NK-92 (cell line): Measurements from ENCODE around the gene PCDHB13.
"Not testable (repeated sequence)": the region's sequence is repeated elsewhere in the genome, so short reads cannot be mapped to it uniquely, and the experiment has no call there.

Source experiments
- DNase-seq: peaks from one replicate; lab custom pipeline; 2025; ENCODE audit not compliant: unreplicated experiment; lab: John Stamatoyannopoulos, UW

The PCDHB13 gene

DNA sequence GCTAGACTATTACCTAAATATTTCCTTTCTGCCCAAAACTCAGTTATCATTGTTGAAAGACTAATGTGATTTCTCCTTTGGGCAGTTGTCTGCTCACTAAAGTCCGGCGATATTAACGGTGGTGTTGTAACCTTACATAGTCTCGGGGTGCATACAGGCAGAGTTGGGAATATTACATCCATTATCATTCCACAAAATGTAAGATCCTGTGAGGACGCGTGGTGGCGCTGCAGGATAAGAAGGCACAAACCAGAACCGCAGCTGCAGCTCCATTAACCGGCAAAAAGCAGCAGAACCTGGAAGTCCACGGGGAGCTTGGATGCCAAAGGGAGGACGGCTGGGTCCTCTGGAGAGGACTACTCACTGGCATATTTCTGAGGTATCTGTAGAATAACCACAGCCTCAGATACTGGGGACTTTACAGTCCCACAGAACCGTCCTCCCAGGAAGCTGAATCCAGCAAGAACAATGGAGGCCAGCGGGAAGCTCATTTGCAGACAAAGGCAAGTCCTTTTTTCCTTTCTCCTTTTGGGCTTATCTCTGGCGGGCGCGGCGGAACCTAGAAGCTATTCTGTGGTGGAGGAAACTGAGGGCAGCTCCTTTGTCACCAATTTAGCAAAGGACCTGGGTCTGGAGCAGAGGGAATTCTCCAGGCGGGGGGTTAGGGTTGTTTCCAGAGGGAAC, at the start of gene PCDHB13:
PCDHB13 (plus strand) TSS at position 264 of the 684 bp plus-strand sequence; CDS start at position 469, 205 bp downstream.
- DNase-seq, result not testable (repeated sequence)

DNA sequence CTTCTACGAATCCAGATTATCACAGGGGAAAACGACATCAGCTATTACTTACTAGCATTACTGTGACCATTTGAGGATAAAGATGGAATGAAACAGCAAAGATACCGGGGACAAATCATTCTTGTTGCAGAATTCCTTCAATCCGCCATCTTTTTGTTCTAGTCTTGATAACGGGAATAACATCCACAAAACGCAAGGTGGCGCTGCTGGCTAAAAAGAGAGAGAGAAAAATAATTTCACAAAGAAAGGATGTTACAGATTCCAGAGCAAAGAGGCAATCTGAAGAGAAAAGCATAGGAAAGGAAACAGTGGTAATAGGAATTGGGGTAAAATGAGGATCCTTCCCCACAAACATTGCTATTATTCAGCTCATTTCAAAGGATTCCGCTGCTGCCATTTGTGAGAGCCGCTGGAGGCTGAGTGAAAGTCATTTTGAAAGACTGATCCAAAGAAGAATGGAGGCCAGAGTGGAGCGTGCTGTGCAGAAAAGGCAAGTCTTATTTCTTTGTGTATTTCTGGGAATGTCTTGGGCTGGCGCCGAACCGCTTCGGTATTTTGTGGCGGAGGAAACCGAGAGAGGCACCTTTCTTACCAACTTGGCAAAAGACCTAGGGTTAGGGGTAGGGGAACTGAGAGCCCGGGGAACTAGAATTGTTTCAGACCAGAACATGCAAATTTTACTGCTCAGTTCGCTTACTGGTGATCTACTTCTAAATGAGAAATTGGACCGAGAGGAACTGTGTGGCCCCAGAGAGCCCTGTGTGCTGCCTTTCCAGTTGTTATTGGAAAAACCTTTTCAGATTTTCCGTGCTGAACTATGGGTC, 41.1 kb upstream of the PCDHB13 start, which contains the start of gene PCDHB7:
PCDHB7 (plus strand) TSS at position 264 of the 824 bp plus-strand sequence; CDS start at position 456, 192 bp downstream.
- no peak for DNase-seq

DNA sequence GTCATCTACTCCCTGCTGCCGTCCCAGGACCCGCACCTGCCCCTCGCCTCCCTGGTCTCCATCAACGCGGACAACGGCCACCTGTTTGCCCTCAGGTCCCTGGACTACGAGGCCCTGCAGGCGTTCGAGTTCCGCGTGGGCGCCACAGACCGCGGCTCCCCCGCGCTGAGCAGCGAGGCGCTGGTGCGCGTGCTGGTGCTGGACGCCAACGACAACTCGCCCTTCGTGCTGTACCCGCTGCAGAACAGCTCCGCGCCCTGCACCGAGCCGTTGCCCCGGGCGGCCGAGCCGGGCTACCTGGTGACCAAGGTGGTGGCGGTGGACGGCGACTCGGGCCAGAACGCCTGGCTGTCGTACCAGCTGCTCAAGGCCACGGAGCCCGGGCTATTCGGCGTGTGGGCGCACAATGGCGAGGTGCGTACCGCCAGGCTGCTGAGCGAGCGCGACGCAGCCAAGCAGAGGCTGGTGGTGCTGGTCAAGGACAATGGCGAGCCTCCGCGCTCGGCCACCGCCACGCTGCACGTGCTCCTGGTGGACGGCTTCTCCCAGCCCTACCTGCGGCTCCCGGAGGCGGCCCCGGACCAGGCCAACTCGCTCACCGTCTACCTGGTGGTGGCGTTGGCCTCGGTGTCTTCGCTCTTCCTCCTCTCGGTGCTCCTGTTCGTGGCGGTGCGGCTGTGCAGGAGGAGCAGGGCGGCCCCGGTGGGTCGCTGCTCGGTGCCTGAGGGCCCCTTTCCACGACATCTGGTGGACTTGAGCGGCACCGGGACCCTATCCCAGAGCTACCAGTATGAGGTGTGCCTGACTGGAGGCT, 39.2 kb upstream of the PCDHB13 start:
- not testable (repeated sequence) for DNase-seq

- no peak for DNase-seq
These were observed 37.8 kb upstream of the PCDHB13 start for GRCh38 chr5:141175933-141176332.

- not testable (repeated sequence) for DNase-seq
These were observed 36.0 kb upstream of the PCDHB13 start, which contains the start of gene PCDHB8 for GRCh38 chr5:141177577-141178191. TSS of gene PCDHB8 (plus strand) at chr5:141177790. CDS start at chr5:141178035, 245 bp downstream.

DNA sequence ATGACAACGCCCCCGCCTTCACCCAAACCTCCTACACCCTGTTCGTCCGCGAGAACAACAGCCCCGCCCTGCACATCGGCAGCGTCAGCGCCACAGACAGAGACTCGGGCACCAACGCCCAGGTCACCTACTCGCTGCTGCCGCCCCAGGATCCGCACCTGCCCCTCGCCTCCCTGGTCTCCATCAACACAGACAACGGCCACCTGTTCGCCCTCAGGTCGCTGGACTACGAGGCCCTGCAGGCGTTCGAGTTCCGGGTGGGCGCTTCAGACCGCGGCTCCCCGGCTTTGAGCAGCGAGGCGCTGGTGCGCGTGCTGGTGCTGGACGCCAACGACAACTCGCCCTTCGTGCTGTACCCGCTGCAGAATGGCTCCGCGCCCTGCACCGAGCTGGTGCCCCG, 34.3 kb upstream of the PCDHB13 start:
- DNase-seq, result not testable (repeated sequence)

- not testable (repeated sequence) for DNase-seq
These were observed 33.8 kb upstream of the PCDHB13 start for GRCh38 chr5:141179876-141180275.

DNA sequence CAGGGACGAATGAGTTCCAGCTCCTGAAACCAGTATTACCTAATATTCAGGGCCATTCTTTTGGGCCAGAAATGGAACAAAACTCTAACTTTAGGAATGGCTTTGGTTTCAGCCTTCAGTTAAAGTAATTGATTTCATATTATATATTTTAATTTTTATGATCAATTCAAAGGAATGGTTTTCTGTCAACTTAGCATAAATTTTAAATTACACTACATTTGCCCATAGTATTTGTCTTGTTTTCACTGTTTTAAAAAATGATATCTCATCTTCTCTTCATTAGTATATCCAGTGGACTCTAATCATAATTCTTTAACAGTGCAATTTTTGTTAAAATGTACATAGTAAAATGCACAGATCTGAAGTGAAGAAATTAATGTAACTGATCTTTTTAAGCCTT, 33.4 kb upstream of the PCDHB13 start:
- no peak for DNase-seq

DNA sequence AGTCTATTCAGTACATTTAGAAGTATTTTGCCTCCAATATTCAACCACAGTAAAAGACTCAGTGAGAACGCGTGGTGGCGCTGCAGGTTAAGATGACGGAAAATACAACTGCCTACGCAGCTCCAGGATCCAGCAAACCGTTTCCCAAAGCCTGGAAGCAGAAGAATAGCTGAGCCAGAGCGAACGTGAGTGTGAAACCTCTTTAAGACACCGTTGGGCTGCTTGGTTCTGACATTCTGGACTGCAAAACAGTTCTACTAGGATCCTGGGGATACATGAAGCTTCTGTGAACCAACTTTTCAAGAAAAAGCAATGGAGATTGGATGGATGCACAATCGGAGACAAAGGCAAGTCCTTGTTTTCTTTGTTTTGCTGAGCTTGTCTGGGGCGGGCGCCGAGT, 31.5 kb upstream of the PCDHB13 start, which contains the start of gene PCDHB16:
PCDHB16 (plus strand) TSS at position 140 of the 400 bp plus-strand sequence; CDS start at position 313, 173 bp downstream.
- no peak for DNase-seq

DNA sequence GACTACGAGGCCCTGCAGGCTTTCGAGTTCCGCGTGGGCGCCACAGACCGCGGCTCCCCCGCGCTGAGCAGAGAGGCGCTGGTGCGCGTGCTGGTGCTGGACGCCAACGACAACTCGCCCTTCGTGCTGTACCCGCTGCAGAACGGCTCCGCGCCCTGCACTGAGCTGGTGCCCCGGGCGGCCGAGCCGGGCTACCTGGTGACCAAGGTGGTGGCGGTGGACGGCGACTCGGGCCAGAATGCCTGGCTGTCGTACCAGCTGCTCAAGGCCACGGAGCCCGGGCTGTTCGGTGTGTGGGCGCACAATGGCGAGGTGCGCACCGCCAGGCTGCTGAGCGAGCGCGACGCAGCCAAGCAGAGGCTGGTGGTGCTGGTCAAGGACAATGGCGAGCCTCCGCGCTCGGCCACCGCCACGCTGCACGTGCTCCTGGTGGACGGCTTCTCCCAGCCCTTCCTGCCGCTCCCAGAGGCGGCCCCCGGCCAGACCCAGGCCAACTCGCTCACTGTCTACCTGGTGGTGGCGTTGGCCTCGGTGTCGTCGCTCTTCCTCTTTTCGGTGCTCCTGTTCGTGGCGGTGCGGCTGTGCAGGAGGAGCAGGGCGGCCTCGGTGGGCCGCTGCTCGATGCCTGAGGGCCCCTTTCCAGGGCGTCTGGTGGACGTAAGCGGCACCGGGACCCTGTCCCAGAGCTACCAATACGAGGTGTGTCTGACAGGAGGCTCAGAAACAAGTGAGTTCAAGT, 29.4 kb upstream of the PCDHB13 start:
- DNase-seq, result not testable (repeated sequence)

DNA sequence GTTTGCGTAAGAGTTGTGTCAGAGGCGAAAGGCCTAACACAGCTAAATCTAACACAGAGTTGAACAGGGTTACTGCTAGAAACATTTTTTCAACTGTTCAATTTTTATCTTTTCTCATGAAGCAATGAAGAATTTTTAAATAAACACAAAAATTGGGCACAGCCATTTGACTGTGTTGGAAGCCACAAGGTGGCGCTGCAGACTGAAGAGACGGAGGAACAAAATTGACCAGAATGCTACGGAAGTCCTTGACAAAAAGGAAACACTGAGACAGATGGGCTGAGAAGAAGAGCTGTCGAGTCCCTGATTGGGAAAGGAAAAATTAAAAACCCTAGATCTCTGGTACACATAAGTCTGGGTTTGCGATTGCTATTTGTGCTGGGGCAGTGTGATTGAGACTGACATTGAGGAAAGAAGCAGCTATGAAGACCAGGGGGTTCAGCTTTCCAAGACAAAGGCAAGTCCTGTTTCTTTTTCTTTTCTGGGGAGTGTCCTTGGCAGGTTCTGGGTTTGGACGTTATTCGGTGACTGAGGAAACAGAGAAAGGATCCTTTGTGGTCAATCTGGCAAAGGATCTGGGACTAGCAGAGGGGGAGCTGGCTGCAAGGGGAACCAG, 26.7 kb upstream of the PCDHB13 start, which contains the start of gene PCDHB9:
PCDHB9 (plus strand) TSS at position 265 of the 616 bp plus-strand sequence; CDS start at position 423, 158 bp downstream.
- DNase-seq, result no peak

- not testable (repeated sequence) for DNase-seq
These were observed 25.0 kb upstream of the PCDHB13 start for GRCh38 chr5:141188682-141189081.

- DNase-seq, result not testable (repeated sequence)
These were observed 24.6 kb upstream of the PCDHB13 start for GRCh38 chr5:141189131-141189530.

- no peak for DNase-seq
These were observed 21.5 kb upstream of the PCDHB13 start, which contains the start of gene PCDHB10 for GRCh38 chr5:141192110-141192725. TSS of gene PCDHB10 (plus strand) at chr5:141192353. CDS start at chr5:141192553, 200 bp downstream.

GRCh38 chr5:141194332-141194731, 19.4 kb upstream of the PCDHB13 start:
- not testable (repeated sequence) for DNase-seq

DNA sequence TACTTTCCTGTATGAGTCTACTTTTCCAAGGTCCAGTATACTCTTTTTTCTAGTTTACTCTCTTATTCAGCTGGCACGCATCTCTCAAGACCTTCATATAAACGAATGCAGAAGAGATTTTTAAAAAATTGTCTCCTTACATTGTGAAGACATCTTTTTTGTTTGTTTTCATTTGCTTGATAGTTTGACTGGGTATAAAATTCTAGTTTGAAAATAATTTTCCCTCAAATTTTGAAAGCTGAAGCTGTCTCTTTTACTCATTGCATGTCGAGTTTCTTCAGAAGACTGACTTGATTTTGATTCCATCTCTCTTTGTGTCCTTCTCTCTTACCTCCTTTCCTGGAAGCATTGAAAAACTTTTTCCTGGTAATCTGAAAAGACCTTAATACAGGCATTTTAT, 17.4 kb upstream of the PCDHB13 start:
- no peak for DNase-seq

DNA sequence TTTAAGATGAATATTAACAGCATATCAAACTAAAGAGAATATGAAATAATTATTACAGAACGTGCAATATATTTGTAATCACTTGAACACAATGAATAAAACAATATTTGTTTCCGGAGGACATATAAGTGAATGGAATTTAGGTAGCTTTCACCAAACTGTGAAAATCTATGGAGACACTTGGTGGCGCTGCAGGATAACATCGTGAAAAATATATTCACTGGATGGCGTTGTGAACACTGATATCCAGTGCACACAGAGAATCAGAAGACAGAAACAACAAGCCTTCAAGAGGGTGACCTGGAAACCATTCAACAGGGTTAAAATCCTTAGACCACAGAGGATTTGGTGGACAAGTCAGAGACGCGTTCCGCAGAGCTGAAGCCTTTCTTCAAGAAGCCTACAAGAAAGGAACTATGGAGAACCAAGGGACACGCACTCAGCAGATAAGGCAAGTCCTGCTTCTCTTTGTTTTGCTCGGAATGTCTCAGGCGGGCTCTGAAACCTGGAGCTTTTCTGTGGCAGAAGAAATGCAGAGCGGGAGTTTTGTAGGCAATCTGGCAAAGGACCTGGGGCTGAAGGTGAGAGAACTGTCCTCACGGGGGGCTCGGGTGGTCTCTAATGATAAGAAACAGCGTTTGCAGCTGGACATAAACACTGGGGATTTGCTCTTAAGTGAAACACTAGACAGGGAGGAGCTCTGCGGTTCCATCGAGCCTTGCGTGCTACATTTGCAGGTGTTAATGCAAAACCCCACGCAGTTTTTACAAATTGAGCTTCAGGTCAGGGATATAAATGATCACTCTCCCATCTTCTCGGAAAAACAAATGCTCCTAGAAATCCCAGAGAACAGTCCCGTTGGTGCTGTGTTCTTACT, 14.1 kb upstream of the PCDHB13 start, which contains the start of gene PCDHB11:
PCDHB11 (plus strand) TSS at position 269 of the 877 bp plus-strand sequence; CDS start at position 417, 148 bp downstream.
- no peak for DNase-seq
